ENCODE data around the gene GTF3C1.
A peak's percentile ranks its signal among the peaks of the same experiment; 100 is the strongest.
"Not testable (repeated sequence)": the region's sequence is repeated elsewhere in the genome, so short reads cannot be mapped to it uniquely, and the experiment has no call there.

The GTF3C1 gene

GRCh38 chr16:27462846-27463682 is 86.6 kb downstream of the GTF3C1 start:
- no peak for DNase-seq (ENCODE audit: low read depth in 2 of 2)

GRCh38 chr16:27462200-27462845 is 87.4 kb downstream of the GTF3C1 start:
- DNase-seq (ENCODE audit: low read depth in 2 of 2) = no peak

GRCh38 chr16:27461483-27462171 is 88.1 kb downstream of the GTF3C1 start:
- no peak for DNase-seq (ENCODE audit: low read depth in 2 of 2)

- DNase-seq (ENCODE audit: low read depth in 2 of 2) = no peak
Observed at GRCh38 chr16:27460663-27461482, 88.8 kb downstream of the GTF3C1 start.

GRCh38 chr16:27460213-27460612 is 89.5 kb downstream of the GTF3C1 start:
- no peak for DNase-seq (ENCODE audit: low read depth in 2 of 2)

- DNase-seq (ENCODE audit: low read depth in 2 of 2) = no peak
Observed at GRCh38 chr16:27458987-27459688, 90.6 kb downstream of the GTF3C1 start.

- no peak for DNase-seq (ENCODE audit: low read depth in 2 of 2)
Observed at GRCh38 chr16:27458258-27458657, 91.5 kb downstream of the GTF3C1 start.

- not testable (repeated sequence) for DNase-seq (ENCODE audit: low read depth in 2 of 2)
Observed at GRCh38 chr16:27457605-27457900, 92.2 kb downstream of the GTF3C1 start.

GRCh38 chr16:27455700-27456099 is 94.0 kb downstream of the GTF3C1 start:
- DNase-seq (ENCODE audit: low read depth in 2 of 2) = no peak

GRCh38 chr16:27453494-27453825 is 96.3 kb downstream of the GTF3C1 start:
- DNase-seq (ENCODE audit: low read depth in 2 of 2) = no peak

- no peak for DNase-seq (ENCODE audit: low read depth in 2 of 2)
Observed at GRCh38 chr16:27452569-27453493, 96.9 kb downstream of the GTF3C1 start.

- DNase-seq (ENCODE audit: low read depth in 2 of 2) = no peak
Observed at GRCh38 chr16:27450196-27450549, 99.5 kb downstream of the GTF3C1 start.

- peak; percentile 51 to 62 for DNase-seq (ENCODE audit: low read depth in 2 of 2)
Observed at GRCh38 chr16:27449434-27450195, 100.1 kb downstream of the GTF3C1 start.

GRCh38 chr16:27448532-27449433 is 100.9 kb downstream of the GTF3C1 start:
- DNase-seq (ENCODE audit: low read depth in 2 of 2) = no peak

GRCh38 chr16:27447301-27447700 is 102.4 kb downstream of the GTF3C1 start:
- no peak for DNase-seq (ENCODE audit: low read depth in 2 of 2)

GRCh38 chr16:27446721-27447120 is 103.0 kb downstream of the GTF3C1 start:
- DNase-seq (ENCODE audit: low read depth in 2 of 2) = no peak

GRCh38 chr16:27445502-27446175 is 104.1 kb downstream of the GTF3C1 start:
- no peak for DNase-seq (ENCODE audit: low read depth in 2 of 2)

- no peak for DNase-seq (ENCODE audit: low read depth in 2 of 2)
Observed at GRCh38 chr16:27444470-27444869, 105.2 kb downstream of the GTF3C1 start.

Data from stimulated activated CD4-positive, alpha-beta T cell treated with anti-CD3 and anti-CD28 coated beads, Interleukin-15, amount 100 ng/mL, for 48 hours (primary cell).